Fibroblast of peridontal ligament (primary cell): Measurements from ENCODE around the gene SPDYE9.
"Not testable (repeated sequence)": the region's sequence is repeated elsewhere in the genome, so short reads cannot be mapped to it uniquely, and the experiment has no call there.

Experiments used
- DNase-seq: peaks from one replicate; pipeline ENCODE4 v3.0.0-alpha.2; 2010; ENCODE audit errors: extremely low read depth

Gene SPDYE9

DNA sequence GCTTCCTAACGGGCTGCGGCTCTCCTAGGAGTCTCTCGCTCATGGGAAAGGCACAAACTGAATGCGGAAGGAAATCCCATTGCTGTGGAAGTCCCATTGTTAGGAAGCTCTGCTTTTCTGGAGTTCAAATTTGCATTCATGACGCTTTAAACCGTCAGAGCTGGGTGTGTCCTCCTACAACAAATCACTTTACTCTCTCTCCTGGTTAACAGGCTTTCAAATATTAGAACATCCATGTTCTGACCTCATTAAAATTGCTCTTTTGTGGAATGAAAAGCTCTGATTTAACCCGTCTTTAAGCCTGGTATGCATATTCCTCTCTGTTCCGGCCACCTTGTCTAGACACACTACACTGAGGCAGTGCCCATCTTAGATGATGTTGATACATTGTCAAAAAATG, at the start of gene SPDYE9:
TSS of gene SPDYE9 (minus strand) at position 101 of the 400 bp plus-strand sequence. CDS start 1,800 bp downstream, outside the sequence.
- not testable (repeated sequence) for DNase-seq

- DNase-seq: not testable (repeated sequence)
These were observed 49.0 kb upstream of the SPDYE9 start for GRCh38 chr7:73134866-73135265.

DNA sequence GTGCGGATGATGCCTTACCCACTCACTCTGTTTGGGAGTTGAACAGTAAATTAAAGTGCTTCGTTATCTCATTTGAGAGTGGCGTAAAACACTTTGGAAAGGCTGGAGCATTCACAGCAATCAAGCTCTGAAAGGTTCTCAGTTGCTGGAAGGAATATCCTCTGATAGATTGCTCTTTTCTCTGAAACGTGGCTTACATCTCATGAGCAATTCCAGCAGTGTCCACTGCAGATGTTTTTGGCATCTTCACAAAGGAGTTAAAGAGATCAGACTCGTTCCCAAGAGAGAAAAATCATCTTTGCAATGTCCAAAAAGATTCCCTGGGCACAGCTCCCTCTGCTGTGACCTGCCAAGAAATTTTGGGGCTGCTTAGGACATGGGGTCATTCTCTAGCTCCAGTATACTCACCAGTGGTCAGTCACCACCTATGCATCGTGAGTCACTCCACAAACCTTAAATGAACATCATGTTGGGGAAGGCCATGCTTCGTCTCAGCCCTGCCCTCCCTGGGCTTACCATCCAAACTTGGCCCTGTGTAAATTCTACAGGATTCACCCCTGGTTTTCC, 46.9 kb upstream of the SPDYE9 start:
- DNase-seq: not testable (repeated sequence)

DNA sequence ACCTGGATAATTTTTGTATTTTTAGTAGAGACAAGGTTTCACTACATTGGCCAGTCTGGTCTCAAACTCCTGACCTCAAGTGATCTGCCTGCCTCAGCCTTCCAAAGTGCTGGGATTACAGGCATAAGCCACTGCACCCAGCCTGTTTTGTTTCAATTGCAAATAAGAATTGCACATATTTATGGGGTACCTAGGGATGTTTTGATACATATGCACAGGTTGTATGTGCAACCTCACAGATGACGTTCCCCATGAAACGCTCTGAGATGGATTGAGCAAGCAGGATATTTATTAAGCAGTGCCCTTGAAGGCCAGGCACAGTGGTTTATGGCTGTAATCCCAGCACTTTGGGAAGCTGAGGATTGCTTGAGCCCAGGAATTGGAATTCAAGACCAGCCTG, 44.8 kb upstream of the SPDYE9 start:
- DNase-seq: not testable (repeated sequence)

DNA sequence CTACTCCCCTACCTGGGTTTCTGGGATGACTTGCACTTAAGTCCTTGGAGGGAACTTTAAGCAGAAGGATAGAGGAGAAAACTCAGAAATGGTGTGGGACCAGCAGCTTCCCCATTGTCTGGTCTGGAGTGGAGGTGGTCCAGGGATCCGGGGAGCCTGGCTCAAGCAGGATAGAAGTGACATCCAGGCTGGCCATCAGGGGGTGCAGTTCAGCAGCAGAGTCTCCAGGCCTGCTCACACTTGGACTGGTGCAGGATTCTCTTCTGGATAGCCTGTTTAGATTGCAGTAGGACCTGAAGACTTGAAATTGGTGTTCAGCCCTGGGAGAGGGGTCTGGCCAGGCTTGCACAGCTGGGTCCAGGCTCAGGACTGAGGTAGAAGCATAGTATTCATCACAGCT, 38.3 kb upstream of the SPDYE9 start:
- DNase-seq: not testable (repeated sequence)

GRCh38 chr7:73122778-73123447, 37.1 kb upstream of the SPDYE9 start:
- DNase-seq: not testable (repeated sequence)

DNA sequence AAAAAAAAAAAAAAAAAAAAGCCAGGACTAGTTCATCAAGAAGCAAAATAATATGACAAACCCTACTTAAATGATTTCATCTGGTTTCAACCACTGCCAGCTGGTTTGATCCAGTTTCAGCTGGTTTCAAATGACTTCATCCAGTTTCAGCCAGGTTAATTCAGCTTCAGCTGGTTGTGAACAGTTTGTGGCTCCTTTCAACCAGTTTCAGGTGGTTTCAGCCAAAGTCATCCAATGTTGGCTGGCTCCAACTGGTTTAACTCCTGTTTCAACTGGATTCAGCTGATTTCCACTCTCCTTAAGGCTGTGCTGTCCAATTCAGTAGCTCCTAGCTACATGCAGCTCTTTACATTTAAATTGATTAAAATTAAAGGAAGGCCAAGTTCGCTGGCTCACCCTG, 32.3 kb upstream of the SPDYE9 start:
- not testable (repeated sequence) for DNase-seq

DNA sequence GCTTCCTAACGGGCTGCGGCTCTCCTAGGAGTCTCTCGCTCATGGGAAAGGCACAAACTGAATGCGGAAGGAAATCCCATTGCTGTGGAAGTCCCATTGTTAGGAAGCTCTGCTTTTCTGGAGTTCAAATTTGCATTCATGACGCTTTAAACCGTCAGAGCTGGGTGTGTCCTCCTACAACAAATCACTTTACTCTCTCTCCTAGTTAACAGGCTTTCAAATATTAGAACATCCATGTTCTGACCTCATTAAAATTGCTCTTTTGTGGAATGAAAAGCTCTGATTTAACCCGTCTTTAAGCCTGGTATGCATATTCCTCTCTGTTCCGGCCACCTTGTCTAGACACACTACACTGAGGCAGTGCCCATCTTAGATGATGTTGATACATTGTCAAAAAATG, 28.0 kb downstream of the SPDYE9 start, which contains the start of gene SPDYE11:
TSS of gene SPDYE11 (minus strand) at position 101 of the 400 bp plus-strand sequence. CDS start 1,800 bp downstream, outside the sequence.
- not testable (repeated sequence) for DNase-seq

- DNase-seq: not testable (repeated sequence)
These were observed 56.2 kb downstream of the SPDYE9 start, which contains the start of gene SPDYE8 for GRCh38 chr7:73029666-73030065. SPDYE8 (minus strand) TSS chr7:73029766; CDS start chr7:73027966, 1,800 bp downstream.
